ENCODE results near the gene FAM210A.

FAM210A gene

DNA sequence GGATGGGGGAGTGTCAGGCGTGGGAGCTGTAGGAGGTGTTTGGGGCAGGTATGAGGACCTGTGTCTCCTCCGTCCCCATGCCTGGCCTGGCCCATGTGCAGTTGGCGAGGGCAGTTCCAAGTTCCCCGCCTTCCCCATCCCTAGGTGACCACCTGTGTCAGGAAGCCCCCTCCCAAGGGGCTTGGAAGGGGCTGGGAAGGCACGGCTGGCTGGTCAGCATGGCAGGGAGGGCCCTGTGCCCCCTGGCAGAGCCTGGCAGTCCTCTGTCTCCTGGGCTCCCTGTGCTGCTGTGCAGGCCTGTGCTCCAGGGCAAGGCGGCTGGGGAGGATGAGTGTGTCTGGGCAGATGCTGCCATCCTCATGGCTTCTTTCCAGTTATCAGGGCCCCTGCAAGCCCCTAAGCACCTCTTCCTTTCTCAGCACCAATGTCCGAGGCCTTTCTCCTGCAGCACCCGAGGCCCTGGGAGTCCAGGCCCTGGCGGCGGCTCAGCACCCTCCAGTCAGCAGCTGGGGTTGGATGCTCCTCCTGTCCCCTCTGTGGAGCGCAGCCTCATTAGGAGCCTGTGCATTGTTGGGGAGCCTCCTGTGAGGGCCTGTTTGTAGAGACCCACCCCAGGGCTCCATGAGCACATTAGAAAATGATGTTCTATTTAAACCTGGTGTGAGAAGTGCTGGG, 101.7 kb downstream of the FAM210A start:
- no peak for DNase-seq (ENCODE audit: low read depth, low spot score)
- TF ChIP-seq, protein P1, sequence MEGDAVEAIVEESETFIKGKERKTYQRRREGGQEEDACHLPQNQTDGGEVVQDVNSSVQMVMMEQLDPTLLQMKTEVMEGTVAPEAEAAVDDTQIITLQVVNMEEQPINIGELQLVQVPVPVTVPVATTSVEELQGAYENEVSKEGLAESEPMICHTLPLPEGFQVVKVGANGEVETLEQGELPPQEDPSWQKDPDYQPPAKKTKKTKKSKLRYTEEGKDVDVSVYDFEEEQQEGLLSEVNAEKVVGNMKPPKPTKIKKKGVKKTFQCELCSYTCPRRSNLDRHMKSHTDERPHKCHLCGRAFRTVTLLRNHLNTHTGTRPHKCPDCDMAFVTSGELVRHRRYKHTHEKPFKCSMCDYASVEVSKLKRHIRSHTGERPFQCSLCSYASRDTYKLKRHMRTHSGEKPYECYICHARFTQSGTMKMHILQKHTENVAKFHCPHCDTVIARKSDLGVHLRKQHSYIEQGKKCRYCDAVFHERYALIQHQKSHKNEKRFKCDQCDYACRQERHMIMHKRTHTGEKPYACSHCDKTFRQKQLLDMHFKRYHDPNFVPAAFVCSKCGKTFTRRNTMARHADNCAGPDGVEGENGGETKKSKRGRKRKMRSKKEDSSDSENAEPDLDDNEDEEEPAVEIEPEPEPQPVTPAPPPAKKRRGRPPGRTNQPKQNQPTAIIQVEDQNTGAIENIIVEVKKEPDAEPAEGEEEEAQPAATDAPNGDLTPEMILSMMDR (IDR thresholded peaks at IDR 0.05; ENCODE audit: low read depth, low read length), result no peak
- in situ Hi-C loops (cut with HindIII; ENCODE audit: low sequenced_read_pairs), result no loop called here
- no peak overlapping the region for H3K4me3 ChIP-seq (ENCODE audit: low read depth, low read length)

- no peak for DNase-seq (ENCODE audit: low read depth, low spot score)
- no peak overlapping the region for H3K4me3 ChIP-seq (ENCODE audit: low read depth, low read length)
- in situ Hi-C loops (cut with HindIII; ENCODE audit: low sequenced_read_pairs), result no loop called here
- TF ChIP-seq, protein P1 (IDR thresholded peaks at IDR 0.05; ENCODE audit: low read depth, low read length), result no peak
Observed at GRCh38 chr18:13623871-13624270, 102.5 kb downstream of the FAM210A start.

DNA sequence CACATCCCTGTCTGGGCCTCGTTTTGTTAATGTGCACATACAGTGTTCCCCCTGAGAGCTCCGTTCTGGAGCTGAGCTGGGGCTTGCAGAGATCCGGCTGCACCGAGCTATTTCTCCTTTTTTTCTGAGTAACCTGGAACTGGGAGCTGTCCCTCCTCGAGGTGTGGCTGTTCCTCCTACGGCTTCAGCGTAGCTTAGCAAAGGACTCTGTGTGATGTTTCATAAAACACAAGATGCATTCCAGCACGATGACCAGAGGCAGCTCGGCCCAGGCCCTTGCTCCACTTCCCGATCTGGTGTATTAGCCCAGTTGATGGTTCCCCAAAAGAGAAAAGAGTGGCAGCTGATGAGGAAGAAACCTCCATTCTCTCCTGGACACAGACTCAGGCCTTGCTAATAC, 103.0 kb downstream of the FAM210A start:
- H3K4me3 ChIP-seq (ENCODE audit: low read depth, low read length), result no peak overlapping the region
- TF ChIP-seq, protein P1 (IDR thresholded peaks at IDR 0.05; ENCODE audit: low read depth, low read length), result no peak
- no peak for DNase-seq (ENCODE audit: low read depth, low spot score)
- in situ Hi-C loops (cut with HindIII; ENCODE audit: low sequenced_read_pairs), result no loop called here

GRCh38 chr18:13622751-13623150, 103.6 kb downstream of the FAM210A start:
- DNase-seq (ENCODE audit: low read depth, low spot score), result no peak
- in situ Hi-C loops (cut with HindIII; ENCODE audit: low sequenced_read_pairs), result no loop called here
- H3K4me3 ChIP-seq (ENCODE audit: low read depth, low read length), result no peak overlapping the region
- TF ChIP-seq, protein P1 (IDR thresholded peaks at IDR 0.05; ENCODE audit: low read depth, low read length), result no peak

DNA sequence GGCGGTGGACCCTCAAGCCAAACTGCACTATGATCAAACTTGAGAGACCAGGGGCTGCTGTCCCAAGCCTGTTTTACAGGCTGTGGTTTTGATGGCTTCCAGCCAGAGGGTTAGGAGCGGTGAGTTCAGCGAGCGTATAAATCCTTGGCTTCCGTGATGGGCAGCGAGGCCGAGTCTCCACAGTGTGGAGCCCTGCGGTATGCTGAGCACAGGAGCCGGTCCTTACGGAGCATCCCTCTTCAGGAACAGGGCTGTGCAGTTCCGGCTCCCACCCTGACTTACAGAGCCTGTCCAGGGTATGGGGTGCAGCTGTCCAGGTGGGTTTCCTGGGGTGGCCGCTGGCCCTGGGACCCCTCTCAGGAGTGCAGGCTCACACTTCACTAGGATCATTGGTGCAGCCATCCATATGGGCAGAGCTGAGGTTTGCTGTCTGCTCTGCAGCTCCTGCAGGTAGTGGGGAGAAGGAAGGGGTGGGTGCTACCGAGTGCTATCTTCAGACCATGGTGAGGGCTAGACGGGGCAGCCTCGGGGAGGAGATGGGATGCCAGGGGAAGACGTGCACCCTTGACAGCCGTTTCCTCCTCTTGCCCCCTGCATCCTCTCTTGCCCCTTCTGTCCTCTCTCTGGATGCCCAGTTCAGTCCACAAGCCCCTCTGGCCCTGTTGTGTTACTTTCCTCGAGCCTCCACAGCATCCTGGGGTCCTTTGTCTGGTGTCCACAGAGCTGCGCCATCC, 104.3 kb downstream of the FAM210A start:
- in situ Hi-C loops (cut with HindIII; ENCODE audit: low sequenced_read_pairs), result no loop called here
- no peak overlapping the region for H3K4me3 ChIP-seq (ENCODE audit: low read depth, low read length)
- TF ChIP-seq, protein P1 (IDR thresholded peaks at IDR 0.05; ENCODE audit: low read depth, low read length), result no peak
- no peak for DNase-seq (ENCODE audit: low read depth, low spot score)

- in situ Hi-C loops (cut with HindIII; ENCODE audit: low sequenced_read_pairs), result no loop called here
Observed at GRCh38 chr18:13621446-13621849, 104.9 kb downstream of the FAM210A start.

More at GRCh38 chr18:13621446-13621849, 104.9 kb downstream of the FAM210A start:
- TF ChIP-seq, protein P1 (IDR thresholded peaks at IDR 0.05; ENCODE audit: low read depth, low read length), result no peak
- DNase-seq (ENCODE audit: low read depth, low spot score), result no peak
- H3K4me3 ChIP-seq (ENCODE audit: low read depth, low read length), result no peak overlapping the region

All from astrocyte of the spinal cord (primary cell).